Fibroblast of lung (primary cell): ENCODE data around the gene UBE2H. TPM values are rescaled to one million over a fixed set of nuclear protein-coding genes. Genes with fewer than 3 reads are reported as not detected.

ENCODE experiments used
- DNase-seq, 2 donors: peaks; one replicate each; pipeline versions ENCODE4 v3.0.0 to v3.0.0-alpha.2; 2010; ENCODE audit warnings: low read depth in 2 of 2
- H2AFZ ChIP-seq: 2 replicates; pipeline ENCODE4 v1.5.1; 2012; ENCODE audit warnings: low read length, control low read depth, inconsistent platforms
- H3K27ac ChIP-seq: 2 replicates; pipeline ENCODE4 v1.5.1; 2011; ENCODE audit warnings: low read length, control low read depth; ENCODE audit not compliant: insufficient read depth
- H3K27me3 ChIP-seq: 2 replicates; pipeline ENCODE4 v1.5.1; 2011; ENCODE audit warnings: mild to moderate bottlenecking, low read length; ENCODE audit not compliant: control insufficient read depth, insufficient read depth
- H3K36me3 ChIP-seq: 2 replicates; pipeline ENCODE4 v1.5.1; 2011; ENCODE audit warnings: low read length; ENCODE audit not compliant: control insufficient read depth, insufficient read depth
- H3K4me1 ChIP-seq: 2 replicates; pipeline ENCODE4 v1.5.1; 2011; ENCODE audit warnings: low read length; ENCODE audit not compliant: control insufficient read depth, insufficient read depth; ENCODE audit errors: extremely low read depth
- H3K4me2 ChIP-seq: 2 replicates; pipeline ENCODE4 v1.5.1; 2011; ENCODE audit warnings: low read length, control low read depth; ENCODE audit not compliant: insufficient read depth; ENCODE audit errors: extremely low read depth
- H3K4me3 ChIP-seq, 4 experiments: fragments of 200-600 bp in 1 of 4; sonication (generic) in 1 of 4; replicated peaks in 1 of 4; 2 replicates each; pipeline ENCODE4 v1.5.1; 2011 to 2016; ENCODE audit warnings: low read length in 4 of 4, low read depth in 3 of 4, mild to moderate bottlenecking in 3 of 4, control low read depth in 2 of 4, inconsistent platforms in 1 of 4, mixed read lengths in 1 of 4; ENCODE audit not compliant: insufficient read depth in 1 of 4; ENCODE audit errors: control extremely low read depth in 1 of 4
- H3K79me2 ChIP-seq: 2 replicates; pipeline ENCODE4 v1.5.1; 2012; ENCODE audit warnings: mild to moderate bottlenecking, low read length, inconsistent platforms; ENCODE audit not compliant: control insufficient read depth, insufficient read depth
- H3K9ac ChIP-seq: 2 replicates; pipeline ENCODE4 v1.5.1; 2011; ENCODE audit warnings: mild to moderate bottlenecking, low read length, control low read depth; ENCODE audit not compliant: insufficient read depth
- H3K9me3 ChIP-seq: 2 replicates; pipeline ENCODE4 v1.5.1; 2012; ENCODE audit warnings: low read depth, low read length; ENCODE audit not compliant: control insufficient read depth, insufficient read depth
- H4K20me1 ChIP-seq: 2 replicates; pipeline ENCODE4 v1.5.1; 2011; ENCODE audit warnings: low read length; ENCODE audit not compliant: control insufficient read depth, insufficient read depth; ENCODE audit errors: extremely low read depth
- EZH2 ChIP-seq: IDR thresholded peaks from 2 replicates; pipeline ENCODE4 v1.5.1; 2012; ENCODE audit warnings: low read length, control low read depth, mild to moderate bottlenecking; ENCODE audit errors: missing control alignments
- polyA plus RNA-seq, 2 donors: library from polyadenylated mRNA; depleted of rRNA in 1 of 2; stranded (reverse) in 1 of 2; unstranded in 1 of 2; fragments of >200 nt; gene quantifications; 2 replicates each; pipeline ENCODE4 v1.2.1, GENCODE V29; 2011 to 2012; ENCODE audit warnings: missing spikeins in 1 of 2
- total RNA-seq: library from RNA; depleted of rRNA; stranded (reverse); fragments of >200 nt; gene quantifications from 2 replicates; pipeline ENCODE4 v1.2.1, GENCODE V29; 2014
- TF ChIP-seq, protein P1 (sequence below), 2 donors: IDR thresholded peaks in 1 of 2; conservative IDR thresholded peaks in 1 of 2; 1 replicate in 1 of 2; 2 replicates in 1 of 2; pipeline ENCODE4 v1.5.1; 2011 to 2012; ENCODE audit warnings: low read length in 2 of 2, control low read depth in 1 of 2, inconsistent platforms in 1 of 2, low read depth in 1 of 2, mild to moderate bottlenecking in 1 of 2

UBE2H gene
- total and polyA plus RNA-seq, 2 donors (not counting 1 experiment from before 2014, with no cell fraction given), result 76.0 to 102 TPM

- Histone ChIP-seq H2AFZ (no peak overlapping the region), H3K9me3 (no peaks in the 10 kb centered on the region), H3K4me3 (no peak overlapping the region), H3K9ac (no peak overlapping the region), H3K79me2 (peaks cover 1% of the 10 kb centered on the region), H3K4me2 (no peak overlapping the region), H3K27me3 (no peaks in the 10 kb centered on the region), H3K36me3 (no peaks in the 10 kb centered on the region), H3K27ac (no peak overlapping the region), H3K4me1 (no peaks in the 10 kb centered on the region), H4K20me1 (no peaks in the 10 kb centered on the region)
- no peak for DNase-seq
- TF ChIP-seq EZH2, result no peak
- TF ChIP-seq, protein P1, sequence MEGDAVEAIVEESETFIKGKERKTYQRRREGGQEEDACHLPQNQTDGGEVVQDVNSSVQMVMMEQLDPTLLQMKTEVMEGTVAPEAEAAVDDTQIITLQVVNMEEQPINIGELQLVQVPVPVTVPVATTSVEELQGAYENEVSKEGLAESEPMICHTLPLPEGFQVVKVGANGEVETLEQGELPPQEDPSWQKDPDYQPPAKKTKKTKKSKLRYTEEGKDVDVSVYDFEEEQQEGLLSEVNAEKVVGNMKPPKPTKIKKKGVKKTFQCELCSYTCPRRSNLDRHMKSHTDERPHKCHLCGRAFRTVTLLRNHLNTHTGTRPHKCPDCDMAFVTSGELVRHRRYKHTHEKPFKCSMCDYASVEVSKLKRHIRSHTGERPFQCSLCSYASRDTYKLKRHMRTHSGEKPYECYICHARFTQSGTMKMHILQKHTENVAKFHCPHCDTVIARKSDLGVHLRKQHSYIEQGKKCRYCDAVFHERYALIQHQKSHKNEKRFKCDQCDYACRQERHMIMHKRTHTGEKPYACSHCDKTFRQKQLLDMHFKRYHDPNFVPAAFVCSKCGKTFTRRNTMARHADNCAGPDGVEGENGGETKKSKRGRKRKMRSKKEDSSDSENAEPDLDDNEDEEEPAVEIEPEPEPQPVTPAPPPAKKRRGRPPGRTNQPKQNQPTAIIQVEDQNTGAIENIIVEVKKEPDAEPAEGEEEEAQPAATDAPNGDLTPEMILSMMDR (conservative IDR thresholded peaks at IDR 0.05 in 1 of 2, IDR thresholded peaks at IDR 0.05 in 1 of 2; ENCODE audit: low read depth in 1 of 2, low read length in 2 of 2), result no peak
Observed at GRCh38 chr7:129890090-129890489, 62.7 kb downstream of the UBE2H start.

DNA sequence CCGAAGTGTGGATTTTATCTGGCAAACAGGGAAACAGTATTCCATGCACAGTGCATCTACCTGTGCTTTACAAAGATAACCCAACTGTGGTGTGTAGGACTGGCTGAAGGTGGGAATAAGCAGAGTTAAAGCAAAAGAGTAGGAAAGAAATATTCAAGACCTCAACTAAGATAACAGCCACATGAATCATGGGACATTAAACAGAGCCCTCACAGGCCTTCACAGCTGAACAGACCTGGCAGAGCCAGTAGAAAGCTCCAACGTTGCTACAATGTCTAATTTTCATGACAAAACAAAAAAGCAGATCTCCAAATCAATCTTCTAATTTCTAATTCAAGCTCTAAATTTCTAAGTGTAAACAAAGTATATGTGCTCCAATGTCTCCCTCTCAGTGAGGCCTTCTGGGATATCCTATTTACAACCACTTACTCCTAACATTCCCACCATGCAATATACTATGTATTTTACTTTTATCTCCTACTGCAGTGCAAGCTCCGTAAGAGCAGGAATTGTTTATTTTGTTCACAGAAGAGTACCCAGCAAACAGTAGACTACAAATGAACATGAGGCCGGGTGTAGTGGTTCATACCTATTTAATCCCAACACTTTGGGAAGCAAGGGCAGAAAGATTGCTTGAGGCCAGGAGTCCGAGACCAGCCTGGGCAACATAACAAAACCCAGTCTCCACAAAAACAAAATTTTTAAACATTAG is 63.5 kb downstream of the UBE2H start:
- no peaks in the 10 kb centered on the region for H3K27me3 ChIP-seq
- peak in 1 of 2 donors; percentile 36 for DNase-seq
- no peak overlapping the region for H2AFZ ChIP-seq
- no peak overlapping the region for H3K9ac ChIP-seq
- H3K27ac ChIP-seq, result no peak overlapping the region
- no peaks in the 10 kb centered on the region for H3K9me3 ChIP-seq
- no peaks in the 10 kb centered on the region for H3K79me2 ChIP-seq
- no peaks in the 10 kb centered on the region for H4K20me1 ChIP-seq
- H3K4me3 ChIP-seq, result no peak overlapping the region
- no peak for TF ChIP-seq EZH2
- TF ChIP-seq, protein P1 (conservative IDR thresholded peaks at IDR 0.05 in 1 of 2, IDR thresholded peaks at IDR 0.05 in 1 of 2; ENCODE audit: low read depth in 1 of 2, low read length in 2 of 2), result no peak
- no peak overlapping the region for H3K4me2 ChIP-seq
- H3K4me1 ChIP-seq, result no peaks in the 10 kb centered on the region
- H3K36me3 ChIP-seq, result no peaks in the 10 kb centered on the region

- H2AFZ ChIP-seq, result no peak overlapping the region
- H3K4me1 ChIP-seq, result no peaks in the 10 kb centered on the region
- no peak overlapping the region for H3K27ac ChIP-seq
- no peaks in the 10 kb centered on the region for H3K79me2 ChIP-seq
- no peaks in the 10 kb centered on the region for H4K20me1 ChIP-seq
- no peaks in the 10 kb centered on the region for H3K36me3 ChIP-seq
- no peak overlapping the region for H3K4me2 ChIP-seq
- H3K4me3 ChIP-seq, result no peak overlapping the region
- TF ChIP-seq EZH2, result no peak
- TF ChIP-seq, protein P1 (conservative IDR thresholded peaks at IDR 0.05 in 1 of 2, IDR thresholded peaks at IDR 0.05 in 1 of 2; ENCODE audit: low read depth in 1 of 2, low read length in 2 of 2), result no peak
- no peaks in the 10 kb centered on the region for H3K9me3 ChIP-seq
- no peak overlapping the region for H3K9ac ChIP-seq
- H3K27me3 ChIP-seq, result no peaks in the 10 kb centered on the region
- no peak for DNase-seq
Observed at GRCh38 chr7:129887865-129888264, 64.9 kb downstream of the UBE2H start.
